Heart left ventricle (tissue), 13 donors: ENCODE results near the gene GAL3ST1.

Experiments used
- CTCF ChIP-seq, 12 donors: fragments of 200-600 bp; sonication (generic) in 4 of 12; IDR thresholded peaks; one replicate each; pipeline versions ENCODE4 v1.5.0 to v1.8.0; 2018 to 2022; ENCODE audit warnings: antibody characterized with exemption in 12 of 12, mild to moderate bottlenecking in 5 of 12
- POLR2A ChIP-seq, 2 donors: fragments of 450-650 bp; IDR thresholded peaks; one replicate each; pipeline ENCODE4 v1.6.1; 2017; ENCODE audit warnings: antibody characterized with exemption in 2 of 2, mild to moderate bottlenecking in 2 of 2, moderate library complexity in 2 of 2
- donor health status: ischemic (EF 13 %, LVEDD 7.1; RV severe dilation, severe dysfunction).
- donor health status: DM: no; HTN: yes; CAD: no.
- donor health status: DM: no; HTN: no; CAD: no.
- donor health status: ischemic (EF 25% LVEDD 6.9; RV normal size, moderate dysfunction).
- donor health status: ischemic (EF 25% LVEDD 5.7; RV mildly dilated, moderate dysfunction).
- donor health status: ischemic (EF 35%, LVEDD 5.7; RV mildly dilated, moderate dysfunction).
- donor health status: nonischemic (EF 11% LVEDD 7.7; RV severe dilation, severe dysfunction).
- donor health status: DM: yes; HTN: yes; CAD: no.
- donor health status: PGD.
- donor health status: ischemic (EF 29% LVEDD 5.4; RV normal size, mild dysfunction).
- donor health status: nonischemic (EF 23%, LVEDD 6.1; RV moderate dilation, normal function).

GRCh38 chr22:30519842-30520425 is 54.5 kb downstream of the GAL3ST1 start:
- TF ChIP-seq CTCF (IDR thresholded peaks at IDR 0.05): no peak
- no peak for TF ChIP-seq POLR2A (IDR thresholded peaks at IDR 0.05)
